ENCODE results near the gene STARD5.
"Not testable (repeated sequence)": the region's sequence is repeated elsewhere in the genome, so short reads cannot be mapped to it uniquely, and the experiment has no call there.

Gene STARD5

GRCh38 chr15:81336568-81336967 is 12.6 kb upstream of the STARD5 start:
- peak; percentile 70 for DNase-seq

- no peak for DNase-seq
Measured at GRCh38 chr15:81335631-81336030, 11.7 kb upstream of the STARD5 start.

- no peak for DNase-seq
Measured at GRCh38 chr15:81334768-81335435, 11.0 kb upstream of the STARD5 start.

- no peak for DNase-seq
Measured at GRCh38 chr15:81333363-81333762, 9.4 kb upstream of the STARD5 start.

- DNase-seq: no peak
Measured at GRCh38 chr15:81332326-81332725, 8.4 kb upstream of the STARD5 start.

GRCh38 chr15:81331600-81331999 is 7.7 kb upstream of the STARD5 start:
- no peak for DNase-seq

- DNase-seq: not testable (repeated sequence)
Measured at GRCh38 chr15:81331141-81331540, 7.2 kb upstream of the STARD5 start.

- DNase-seq: no peak
Measured at GRCh38 chr15:81330366-81331090, 6.6 kb upstream of the STARD5 start.

GRCh38 chr15:81329446-81329845 is 5.5 kb upstream of the STARD5 start:
- no peak for DNase-seq

GRCh38 chr15:81327516-81327915 is 3.6 kb upstream of the STARD5 start:
- DNase-seq: no peak

- no peak for DNase-seq
Measured at GRCh38 chr15:81326466-81327212, 2.7 kb upstream of the STARD5 start.

GRCh38 chr15:81323559-81323943 is 390 bp downstream of the STARD5 start:
- no peak for DNase-seq

GRCh38 chr15:81322676-81323253 is 1.2 kb downstream of the STARD5 start:
- no peak for DNase-seq

GRCh38 chr15:81321667-81322066 is 2.3 kb downstream of the STARD5 start:
- DNase-seq: no peak

- DNase-seq: no peak
Measured at GRCh38 chr15:81317642-81318017, 6.3 kb downstream of the STARD5 start.

- no peak for DNase-seq
Measured at GRCh38 chr15:81316267-81316666, 7.7 kb downstream of the STARD5 start.

GRCh38 chr15:81315452-81316175 is 8.3 kb downstream of the STARD5 start:
- peak; percentile 27 for DNase-seq

GRCh38 chr15:81314378-81314777 is 9.6 kb downstream of the STARD5 start:
- DNase-seq: no peak

- DNase-seq: peak; percentile 1
Measured at GRCh38 chr15:81313686-81314085, 10.3 kb downstream of the STARD5 start.

GRCh38 chr15:81312790-81313543 is 11.0 kb downstream of the STARD5 start:
- peak; percentile 4 for DNase-seq

GRCh38 chr15:81311752-81312464 is 12.0 kb downstream of the STARD5 start:
- peak; percentile 8 for DNase-seq
